IPS DF 19.7 (cell line): ENCODE results near the gene ZFHX3.
"Not testable (repeated sequence)": the region's sequence is repeated elsewhere in the genome, so short reads cannot be mapped to it uniquely, and the experiment has no call there.

ENCODE experiments used
- DNase-seq: peaks from one replicate; pipeline ENCODE4 v3.0.0-alpha.2; 2013; ENCODE audit warnings: low read depth, low spot score

ZFHX3 gene

GRCh38 chr16:73000020-73000906, 47.7 kb downstream of the ZFHX3 start:
- DNase-seq = no peak

- no peak for DNase-seq
These were observed 48.3 kb downstream of the ZFHX3 start for GRCh38 chr16:72999541-73000019.

GRCh38 chr16:72997141-72997542, 50.8 kb downstream of the ZFHX3 start:
- DNase-seq = no peak

- DNase-seq = no peak
These were observed 51.5 kb downstream of the ZFHX3 start for GRCh38 chr16:72996291-72997062.

GRCh38 chr16:72995882-72996270, 52.1 kb downstream of the ZFHX3 start:
- not testable (repeated sequence) for DNase-seq

- no peak for DNase-seq
These were observed 52.6 kb downstream of the ZFHX3 start for GRCh38 chr16:72995151-72995881.

GRCh38 chr16:72992142-72992601, 55.8 kb downstream of the ZFHX3 start:
- DNase-seq = no peak

GRCh38 chr16:72991644-72992043, 56.3 kb downstream of the ZFHX3 start:
- no peak for DNase-seq

- DNase-seq = no peak
These were observed 56.7 kb downstream of the ZFHX3 start for GRCh38 chr16:72991211-72991610.

GRCh38 chr16:72990571-72990970, 57.4 kb downstream of the ZFHX3 start:
- no peak for DNase-seq

- DNase-seq = no peak
These were observed 58.1 kb downstream of the ZFHX3 start for GRCh38 chr16:72989579-72990551.

- DNase-seq = not testable (repeated sequence)
These were observed 58.7 kb downstream of the ZFHX3 start for GRCh38 chr16:72989203-72989578.

- no peak for DNase-seq
These were observed 59.4 kb downstream of the ZFHX3 start for GRCh38 chr16:72988569-72988968.

GRCh38 chr16:72987480-72987901, 60.4 kb downstream of the ZFHX3 start:
- no peak for DNase-seq

- no peak for DNase-seq
These were observed 61.9 kb downstream of the ZFHX3 start for GRCh38 chr16:72985995-72986394.

GRCh38 chr16:72985148-72985941, 62.6 kb downstream of the ZFHX3 start:
- no peak for DNase-seq

- DNase-seq = no peak
These were observed 64.1 kb downstream of the ZFHX3 start for GRCh38 chr16:72983728-72984350.

- DNase-seq = no peak
These were observed 64.7 kb downstream of the ZFHX3 start for GRCh38 chr16:72983241-72983640.

GRCh38 chr16:72979974-72980373, 68.0 kb downstream of the ZFHX3 start:
- no peak for DNase-seq
